ENCODE measurements around the gene ITGB1BP1.

Gene ITGB1BP1

GRCh38 chr2:9415516-9416169, 7.7 kb downstream of the ITGB1BP1 start:
- POLR2A ChIA-PET = interaction anchor here (0.7 kb wide), 1 partner anchor 37 kb away, joined by 4 read pairs; no protein-coding TSS in a partner anchor
- TF ChIP-seq CTCF (IDR thresholded peaks at IDR 0.05; ENCODE audit: insufficient read depth, low read length, missing control alignments) = no peak
- no peak overlapping the region for H3K4me3 ChIP-seq (ENCODE audit: low read depth, low read length)
- CTCF ChIA-PET = no interaction called here
- DNase-seq (ENCODE audit: low read depth, low spot score) = no peak

- ChIA-PET POLR2A (interaction anchor here (1.3 kb wide), 1 partner anchor 10 kb away, joined by 3 read pairs; the partner anchor contains the start of genes CPSF3 and ITGB1BP1), CTCF (interaction anchor here (0.8 to 1.4 kb wide), 2 partner anchors 9 to 12 kb away, joined by 3 to 7 read pairs; partner anchors contain the start of gene ITGB1BP1)
- TF ChIP-seq CTCF (IDR thresholded peaks at IDR 0.05; ENCODE audit: insufficient read depth, low read length, missing control alignments) = no peak
- no peak overlapping the region for H3K4me3 ChIP-seq (ENCODE audit: low read depth, low read length)
- no peak for DNase-seq (ENCODE audit: low read depth, low spot score)
Measured at GRCh38 chr2:9412781-9413180, 10.5 kb downstream of the ITGB1BP1 start.

GRCh38 chr2:9410108-9410507, 13.2 kb downstream of the ITGB1BP1 start:
- no peak overlapping the region for H3K4me3 ChIP-seq (ENCODE audit: low read depth, low read length)
- CTCF ChIA-PET = no interaction called here
- TF ChIP-seq CTCF (IDR thresholded peaks at IDR 0.05; ENCODE audit: insufficient read depth, low read length, missing control alignments) = no peak
- POLR2A ChIA-PET = no interaction called here
- DNase-seq (ENCODE audit: low read depth, low spot score) = no peak

GRCh38 chr2:9408641-9409151, 14.6 kb downstream of the ITGB1BP1 start:
- H3K4me3 ChIP-seq (ENCODE audit: low read depth, low read length) = no peak overlapping the region
- ChIA-PET POLR2A (no interaction called here), CTCF (interaction anchor here (1.2 kb wide), 1 partner anchor 266 kb away, joined by 3 read pairs; no protein-coding TSS in a partner anchor)
- TF ChIP-seq CTCF (IDR thresholded peaks at IDR 0.05; ENCODE audit: insufficient read depth, low read length, missing control alignments) = no peak
- no peak for DNase-seq (ENCODE audit: low read depth, low spot score)

GRCh38 chr2:9407363-9407811, 15.9 kb downstream of the ITGB1BP1 start:
- DNase-seq (ENCODE audit: low read depth, low spot score) = no peak
- TF ChIP-seq CTCF (IDR thresholded peaks at IDR 0.05; ENCODE audit: insufficient read depth, low read length, missing control alignments) = no peak
- ChIA-PET CTCF (interaction anchor here (1.2 kb wide), 1 partner anchor 264 kb away, joined by 3 read pairs; no protein-coding TSS in a partner anchor), POLR2A (no interaction called here)
- no peak overlapping the region for H3K4me3 ChIP-seq (ENCODE audit: low read depth, low read length)

- no peak for TF ChIP-seq CTCF (IDR thresholded peaks at IDR 0.05; ENCODE audit: insufficient read depth, low read length, missing control alignments)
- no peak for DNase-seq (ENCODE audit: low read depth, low spot score)
- ChIA-PET CTCF (interaction anchor here (1.2 kb wide), 1 partner anchor 263 kb away, joined by 3 read pairs; no protein-coding TSS in a partner anchor), POLR2A (no interaction called here)
- no peak overlapping the region for H3K4me3 ChIP-seq (ENCODE audit: low read depth, low read length)
Measured at GRCh38 chr2:9406529-9407362, 16.6 kb downstream of the ITGB1BP1 start.

Measured in AG04449 (cell line).